HFFc6 (cell line): ENCODE results near the gene MAST4. TPM values are rescaled to one million over a fixed set of nuclear protein-coding genes. Genes with fewer than 3 reads are reported as not detected.

Experiments used
- DNase-seq: peaks from one replicate; pipeline ENCODE4 v3.0.0-alpha.2; 2018
- H3K27ac Mint-ChIP-seq: 2 replicates; pipeline ENCODE4 v1.8.0; 2020; ENCODE audit warnings: mild to moderate bottlenecking, mixed read lengths
- H3K27me3 Mint-ChIP-seq: 2 replicates; pipeline ENCODE4 v1.8.0; 2021; ENCODE audit warnings: mild to moderate bottlenecking, moderate library complexity, mixed read lengths; ENCODE audit not compliant: insufficient read depth
- H3K36me3 Mint-ChIP-seq: 2 replicates; pipeline ENCODE4 v1.8.0; 2021; ENCODE audit warnings: low read depth, mixed read lengths
- H3K4me1 Mint-ChIP-seq: 2 replicates; pipeline ENCODE4 v1.8.0; 2020; ENCODE audit warnings: low read depth, mixed read lengths
- H3K4me3 Mint-ChIP-seq: 2 replicates; pipeline ENCODE4 v1.8.0; 2020; ENCODE audit warnings: mild to moderate bottlenecking, moderate library complexity, mixed read lengths
- H3K9me3 Mint-ChIP-seq: 2 replicates; pipeline ENCODE4 v1.8.0; 2020; ENCODE audit warnings: mild to moderate bottlenecking, mixed read lengths
- CTCF ChIP-seq: fragments of 200-600 bp; sonication (generic); IDR thresholded peaks from 2 replicates; pipeline ENCODE4 v1.5.0; 2021; ENCODE audit warnings: antibody characterized with exemption, mild to moderate bottlenecking
- total RNA-seq, 6 experiments: library from RNA; stranded (reverse); fragmentation: NEBNext Ultra II Directional; extraction: Animal tissue kit (Norgen Biotek cat#: 25700); gene quantifications; 2 replicates in 1 of 6; 3 replicates in 5 of 6; pipeline ENCODE4 v1.2.3, GENCODE V29; 2021

The MAST4 gene
- total RNA-seq, 6 experiments from 2014 or later, result 3.0 to 5.6 (median 3.9) TPM

- no peaks in the 10 kb centered on the region for H3K36me3 Mint-ChIP-seq
- no peaks in the 10 kb centered on the region for H3K9me3 Mint-ChIP-seq
- DNase-seq, result no peak
- no peak overlapping the region for H3K27ac Mint-ChIP-seq
- no peak overlapping the region for H3K4me3 Mint-ChIP-seq
- peaks cover 14% of the 10 kb centered on the region for H3K27me3 Mint-ChIP-seq
- TF ChIP-seq CTCF, result no peak
- H3K4me1 Mint-ChIP-seq, result no peaks in the 10 kb centered on the region
Measured at GRCh38 chr5:66896171-66896570, 300.0 kb downstream of the MAST4 start.

GRCh38 chr5:66897356-66897755 lies 301.2 kb downstream of the MAST4 start:
- H3K4me1 Mint-ChIP-seq, result no peaks in the 10 kb centered on the region
- no peak for DNase-seq
- TF ChIP-seq CTCF, result no peak
- H3K36me3 Mint-ChIP-seq, result no peaks in the 10 kb centered on the region
- H3K9me3 Mint-ChIP-seq, result no peaks in the 10 kb centered on the region
- H3K27me3 Mint-ChIP-seq, result peaks cover 9% of the 10 kb centered on the region; the same call in 1 of the 2 replicates
- H3K27ac Mint-ChIP-seq, result no peak overlapping the region
- H3K4me3 Mint-ChIP-seq, result no peak overlapping the region

GRCh38 chr5:66898241-66898995 lies 302.2 kb downstream of the MAST4 start:
- H3K27ac Mint-ChIP-seq, result no peak overlapping the region
- H3K4me3 Mint-ChIP-seq, result no peak overlapping the region
- no peaks in the 10 kb centered on the region for H3K4me1 Mint-ChIP-seq
- no peak for TF ChIP-seq CTCF
- no peaks in the 10 kb centered on the region for H3K36me3 Mint-ChIP-seq
- H3K9me3 Mint-ChIP-seq, result no peaks in the 10 kb centered on the region
- peaks cover 8% of the 10 kb centered on the region; the same call in 1 of the 2 replicates for H3K27me3 Mint-ChIP-seq
- no peak for DNase-seq

- H3K4me3 Mint-ChIP-seq, result no peak overlapping the region
- H3K4me1 Mint-ChIP-seq, result no peaks in the 10 kb centered on the region
- TF ChIP-seq CTCF, result no peak
- no peaks in the 10 kb centered on the region for H3K9me3 Mint-ChIP-seq
- H3K27ac Mint-ChIP-seq, result no peak overlapping the region
- peaks cover 8% of the 10 kb centered on the region for H3K27me3 Mint-ChIP-seq
- DNase-seq, result no peak
- H3K36me3 Mint-ChIP-seq, result no peaks in the 10 kb centered on the region
Measured at GRCh38 chr5:66903218-66903617, 307.0 kb downstream of the MAST4 start.

GRCh38 chr5:66903709-66904108 lies 307.5 kb downstream of the MAST4 start:
- Mint-ChIP-seq H3K27me3 (peaks cover 8% of the 10 kb centered on the region), H3K36me3 (no peaks in the 10 kb centered on the region), H3K4me1 (no peaks in the 10 kb centered on the region), H3K9me3 (no peaks in the 10 kb centered on the region), H3K27ac (no peak overlapping the region), H3K4me3 (no peak overlapping the region)
- DNase-seq, result no peak
- TF ChIP-seq CTCF, result no peak
